Liver (tissue), 1 donor: ENCODE data around the gene FAIM2.
A peak's percentile ranks its signal among the peaks of the same experiment; 100 is the strongest.

Source experiments
- MAX ChIP-seq: IDR thresholded peaks from 2 replicates; pipeline ENCODE4 v1.6.1; 2016; ENCODE audit warnings: antibody characterized with exemption
- TF ChIP-seq, protein P1 (sequence below): IDR thresholded peaks from 2 replicates; pipeline ENCODE4 v1.6.1; 2016; ENCODE audit warnings: antibody characterized with exemption, mild to moderate bottlenecking

DNA sequence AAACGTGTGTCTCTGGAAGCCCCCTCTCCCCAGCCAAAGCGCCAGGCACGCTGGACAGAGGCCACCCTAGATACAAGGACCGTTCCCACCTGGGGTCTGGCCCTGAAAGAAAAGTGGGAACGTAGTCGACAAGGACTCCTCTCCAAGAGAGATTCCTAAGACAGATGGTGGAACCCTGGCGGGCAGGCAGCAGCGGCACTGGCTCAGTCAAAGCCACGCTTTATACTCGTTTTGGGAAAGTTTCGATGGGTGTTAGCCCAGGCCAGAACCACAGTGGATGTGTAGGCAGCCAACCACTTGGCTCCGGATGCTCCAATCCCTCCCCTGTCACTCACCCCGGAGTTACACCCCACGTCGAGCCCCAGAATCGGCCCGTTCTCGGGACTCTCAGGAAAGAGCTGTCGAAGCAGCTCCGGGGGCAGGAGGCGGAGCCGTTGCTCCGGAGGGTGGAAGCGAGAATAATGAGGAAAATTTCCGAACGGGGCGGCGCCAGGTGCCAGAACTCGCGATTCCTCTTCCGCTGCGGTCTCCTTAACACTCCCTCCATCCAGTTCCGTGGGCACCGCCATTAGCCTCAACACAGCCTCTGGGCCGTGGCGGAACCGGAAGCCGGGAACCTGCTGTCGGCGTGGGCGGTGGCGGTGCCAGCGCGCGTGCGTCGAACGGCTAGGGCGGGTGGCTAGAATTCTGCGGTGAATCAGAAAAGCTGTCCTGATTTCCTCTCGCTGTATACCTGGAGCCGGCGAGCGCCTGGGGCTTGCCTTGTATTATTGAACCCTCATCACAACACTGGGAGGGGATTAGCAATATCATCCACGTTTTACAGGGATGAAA is 61.0 kb downstream of the FAIM2 start, which contains the start of gene BCDIN3D:
- TF ChIP-seq MAX = peak; percentile 34
- TF ChIP-seq, protein P1, sequence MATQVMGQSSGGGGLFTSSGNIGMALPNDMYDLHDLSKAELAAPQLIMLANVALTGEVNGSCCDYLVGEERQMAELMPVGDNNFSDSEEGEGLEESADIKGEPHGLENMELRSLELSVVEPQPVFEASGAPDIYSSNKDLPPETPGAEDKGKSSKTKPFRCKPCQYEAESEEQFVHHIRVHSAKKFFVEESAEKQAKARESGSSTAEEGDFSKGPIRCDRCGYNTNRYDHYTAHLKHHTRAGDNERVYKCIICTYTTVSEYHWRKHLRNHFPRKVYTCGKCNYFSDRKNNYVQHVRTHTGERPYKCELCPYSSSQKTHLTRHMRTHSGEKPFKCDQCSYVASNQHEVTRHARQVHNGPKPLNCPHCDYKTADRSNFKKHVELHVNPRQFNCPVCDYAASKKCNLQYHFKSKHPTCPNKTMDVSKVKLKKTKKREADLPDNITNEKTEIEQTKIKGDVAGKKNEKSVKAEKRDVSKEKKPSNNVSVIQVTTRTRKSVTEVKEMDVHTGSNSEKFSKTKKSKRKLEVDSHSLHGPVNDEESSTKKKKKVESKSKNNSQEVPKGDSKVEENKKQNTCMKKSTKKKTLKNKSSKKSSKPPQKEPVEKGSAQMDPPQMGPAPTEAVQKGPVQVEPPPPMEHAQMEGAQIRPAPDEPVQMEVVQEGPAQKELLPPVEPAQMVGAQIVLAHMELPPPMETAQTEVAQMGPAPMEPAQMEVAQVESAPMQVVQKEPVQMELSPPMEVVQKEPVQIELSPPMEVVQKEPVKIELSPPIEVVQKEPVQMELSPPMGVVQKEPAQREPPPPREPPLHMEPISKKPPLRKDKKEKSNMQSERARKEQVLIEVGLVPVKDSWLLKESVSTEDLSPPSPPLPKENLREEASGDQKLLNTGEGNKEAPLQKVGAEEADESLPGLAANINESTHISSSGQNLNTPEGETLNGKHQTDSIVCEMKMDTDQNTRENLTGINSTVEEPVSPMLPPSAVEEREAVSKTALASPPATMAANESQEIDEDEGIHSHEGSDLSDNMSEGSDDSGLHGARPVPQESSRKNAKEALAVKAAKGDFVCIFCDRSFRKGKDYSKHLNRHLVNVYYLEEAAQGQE = no peak
